NB4 (cell line): Measurements from ENCODE around the gene ASB18.

ENCODE experiments used
- DNase-seq: peaks from one replicate; pipeline ENCODE4 v3.0.0; 2010; ENCODE audit warnings: low read depth
- H3K4me3 ChIP-seq: one replicate; pipeline ENCODE4 v1.5.1; 2011; ENCODE audit warnings: mild to moderate bottlenecking, low read depth, low read length, moderate library complexity
- CTCF ChIP-seq: IDR thresholded peaks from one replicate; pipeline ENCODE4 v1.5.1; 2012; ENCODE audit warnings: low read depth, low read length
- MYC ChIP-seq: IDR thresholded peaks from 2 replicates; pipeline ENCODE4 v1.6.1; 2011; ENCODE audit warnings: low read depth, low read length
- POLR2A ChIP-seq: IDR thresholded peaks from 2 replicates; pipeline ENCODE4 v1.6.1; 2011; ENCODE audit warnings: mild to moderate bottlenecking; ENCODE audit not compliant: insufficient read length; ENCODE audit errors: extremely low read depth
- TF ChIP-seq, protein P1 (sequence below): IDR thresholded peaks from 2 replicates; pipeline ENCODE4 v1.6.1; 2011; ENCODE audit warnings: low read depth, low read length

The ASB18 gene

GRCh38 chr2:236169151-236169721 lies 95.0 kb downstream of the ASB18 start:
- no peak overlapping the region for H3K4me3 ChIP-seq
- DNase-seq: no peak
- TF ChIP-seq, protein P1, sequence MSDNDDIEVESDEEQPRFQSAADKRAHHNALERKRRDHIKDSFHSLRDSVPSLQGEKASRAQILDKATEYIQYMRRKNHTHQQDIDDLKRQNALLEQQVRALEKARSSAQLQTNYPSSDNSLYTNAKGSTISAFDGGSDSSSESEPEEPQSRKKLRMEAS: no peak
- TF ChIP-seq CTCF (no peak), MYC (no peak), POLR2A (no peak)

DNA sequence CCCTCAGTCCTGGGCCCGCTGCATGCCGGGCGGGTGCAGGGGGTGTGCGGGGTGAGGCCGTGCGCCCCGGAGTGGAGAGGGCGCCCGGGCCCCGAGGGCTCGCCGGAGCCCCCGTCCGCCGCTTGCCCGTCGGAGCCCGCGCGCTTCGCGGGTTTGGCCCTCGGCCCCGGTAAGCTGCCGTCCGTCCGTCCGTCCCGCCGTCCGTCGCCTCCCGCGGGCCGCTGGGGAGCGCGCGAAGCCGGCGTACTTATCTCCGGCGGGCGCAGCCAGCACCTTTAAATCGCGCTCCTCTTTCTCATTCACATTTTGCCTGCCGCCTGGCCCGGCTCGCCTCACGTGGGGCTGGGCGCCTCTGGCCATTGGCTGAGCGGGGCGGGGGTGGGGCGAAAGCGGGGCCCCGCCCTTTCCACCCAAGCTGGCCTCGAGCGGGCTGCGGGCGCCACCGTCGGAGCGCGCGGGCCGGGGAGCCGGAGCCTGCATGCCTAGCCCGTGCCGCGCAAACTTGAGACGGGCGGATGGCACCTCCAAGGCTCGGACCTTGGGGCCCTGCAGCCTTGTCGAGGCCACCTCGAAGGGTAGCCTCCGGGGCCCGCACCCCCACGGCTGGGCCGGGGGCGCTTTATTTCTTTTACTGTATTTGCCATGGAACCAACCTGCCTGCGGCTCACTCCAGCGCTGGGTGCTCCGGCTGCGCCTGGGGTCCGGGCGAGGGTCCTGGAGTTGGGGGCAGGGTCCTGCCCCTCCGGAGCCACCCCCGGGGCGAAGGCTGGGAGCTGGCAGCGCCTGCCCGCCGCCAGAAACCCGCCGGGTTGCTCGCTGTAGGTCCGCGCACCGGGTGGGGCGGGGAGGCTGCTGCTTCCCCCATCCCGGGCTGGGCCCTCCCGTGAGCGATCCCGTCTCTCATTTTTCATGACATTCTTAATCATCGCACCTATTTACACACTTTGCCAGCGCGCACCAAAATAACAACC lies 95.8 kb downstream of the ASB18 start, which contains the start of gene GBX2:
Gene GBX2, minus strand, starts transcription at position 277 of the 971 bp plus-strand sequence. CDS start 415 bp downstream, outside the sequence.
- peak within 1 kb of the TSS; percentile 16 for H3K4me3 ChIP-seq
- DNase-seq: no peak
- TF ChIP-seq, protein P1: no peak
- TF ChIP-seq MYC (no peak), POLR2A (no peak), CTCF (no peak)

- peak overlapping the region; percentile 16 for H3K4me3 ChIP-seq
- DNase-seq: peak; percentile 64
- TF ChIP-seq POLR2A (no peak), MYC (no peak), CTCF (no peak)
- TF ChIP-seq, protein P1: no peak
Measured at GRCh38 chr2:236167297-236168109, 96.7 kb downstream of the ASB18 start.

DNA sequence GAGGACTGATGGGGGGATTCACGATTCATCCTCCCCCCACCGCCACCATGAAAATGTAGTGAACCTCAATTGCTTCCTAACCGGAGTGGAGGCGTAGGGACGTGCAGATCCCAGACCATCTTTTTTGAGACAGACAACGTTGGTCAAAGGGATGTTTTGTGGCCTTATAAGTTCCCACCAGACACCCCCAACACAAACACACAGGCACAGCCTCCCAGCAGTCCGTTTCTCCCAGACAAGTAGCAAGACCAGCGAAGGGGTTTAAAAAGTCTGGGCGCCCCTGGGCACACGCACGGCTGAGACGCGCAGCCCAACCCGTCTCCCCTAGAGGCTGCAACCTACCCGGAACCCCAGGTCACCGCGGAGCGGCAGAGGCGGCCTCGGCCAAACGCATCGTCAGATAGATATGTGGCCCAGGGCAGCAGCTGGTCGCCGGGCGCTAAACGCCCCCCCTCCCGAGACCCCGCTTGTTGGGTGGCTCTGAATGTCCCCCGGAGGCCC lies 97.4 kb downstream of the ASB18 start:
- TF ChIP-seq MYC: no peak
- TF ChIP-seq POLR2A: no peak
- no peak for TF ChIP-seq CTCF
- TF ChIP-seq, protein P1: no peak
- peak; percentile 12 for DNase-seq
- no peak overlapping the region for H3K4me3 ChIP-seq
